NB4 (cell line): ENCODE results near the gene ERGIC1.
"Not testable (repeated sequence)": the region's sequence is repeated elsewhere in the genome, so short reads cannot be mapped to it uniquely, and the experiment has no call there.

Source experiments
- DNase-seq: peaks from one replicate; pipeline ENCODE4 v3.0.0; 2010; ENCODE audit warnings: low read depth
- H3K4me3 ChIP-seq: one replicate; pipeline ENCODE4 v1.5.1; 2011; ENCODE audit warnings: mild to moderate bottlenecking, low read depth, low read length, moderate library complexity
- MYC ChIP-seq: IDR thresholded peaks from 2 replicates; pipeline ENCODE4 v1.6.1; 2011; ENCODE audit warnings: low read depth, low read length
- POLR2A ChIP-seq: IDR thresholded peaks from 2 replicates; pipeline ENCODE4 v1.6.1; 2011; ENCODE audit warnings: mild to moderate bottlenecking; ENCODE audit not compliant: insufficient read length; ENCODE audit errors: extremely low read depth
- TF ChIP-seq, protein P1 (sequence below): IDR thresholded peaks from 2 replicates; pipeline ENCODE4 v1.6.1; 2011; ENCODE audit warnings: low read depth, low read length
- TF ChIP-seq, protein P2 (sequence below): IDR thresholded peaks from one replicate; pipeline ENCODE4 v1.5.1; 2012; ENCODE audit warnings: low read depth, low read length

ERGIC1 gene

DNA sequence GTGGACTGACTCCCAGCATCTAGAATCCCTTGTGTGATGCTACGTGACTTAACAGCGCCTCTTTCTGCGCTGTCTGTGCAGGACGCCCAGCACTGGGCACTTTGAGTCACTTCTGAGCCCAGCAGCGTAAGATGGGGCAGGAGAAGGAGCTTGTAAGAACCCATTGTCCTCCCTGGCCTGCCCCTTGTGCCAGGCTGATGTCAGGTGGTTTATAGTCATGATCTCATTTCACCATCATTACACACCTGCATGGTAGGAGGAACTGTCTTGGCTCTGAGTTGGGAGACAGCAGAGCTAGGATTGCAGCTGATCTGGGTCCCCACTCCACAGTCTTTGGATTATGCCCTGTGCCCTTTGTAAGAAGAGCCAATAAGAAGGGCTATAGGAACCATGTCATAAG lies 12.2 kb downstream of the ERGIC1 start:
- TF ChIP-seq, protein P1, sequence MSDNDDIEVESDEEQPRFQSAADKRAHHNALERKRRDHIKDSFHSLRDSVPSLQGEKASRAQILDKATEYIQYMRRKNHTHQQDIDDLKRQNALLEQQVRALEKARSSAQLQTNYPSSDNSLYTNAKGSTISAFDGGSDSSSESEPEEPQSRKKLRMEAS: no peak
- TF ChIP-seq MYC: no peak
- TF ChIP-seq, protein P2, sequence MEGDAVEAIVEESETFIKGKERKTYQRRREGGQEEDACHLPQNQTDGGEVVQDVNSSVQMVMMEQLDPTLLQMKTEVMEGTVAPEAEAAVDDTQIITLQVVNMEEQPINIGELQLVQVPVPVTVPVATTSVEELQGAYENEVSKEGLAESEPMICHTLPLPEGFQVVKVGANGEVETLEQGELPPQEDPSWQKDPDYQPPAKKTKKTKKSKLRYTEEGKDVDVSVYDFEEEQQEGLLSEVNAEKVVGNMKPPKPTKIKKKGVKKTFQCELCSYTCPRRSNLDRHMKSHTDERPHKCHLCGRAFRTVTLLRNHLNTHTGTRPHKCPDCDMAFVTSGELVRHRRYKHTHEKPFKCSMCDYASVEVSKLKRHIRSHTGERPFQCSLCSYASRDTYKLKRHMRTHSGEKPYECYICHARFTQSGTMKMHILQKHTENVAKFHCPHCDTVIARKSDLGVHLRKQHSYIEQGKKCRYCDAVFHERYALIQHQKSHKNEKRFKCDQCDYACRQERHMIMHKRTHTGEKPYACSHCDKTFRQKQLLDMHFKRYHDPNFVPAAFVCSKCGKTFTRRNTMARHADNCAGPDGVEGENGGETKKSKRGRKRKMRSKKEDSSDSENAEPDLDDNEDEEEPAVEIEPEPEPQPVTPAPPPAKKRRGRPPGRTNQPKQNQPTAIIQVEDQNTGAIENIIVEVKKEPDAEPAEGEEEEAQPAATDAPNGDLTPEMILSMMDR: no peak
- no peak for TF ChIP-seq POLR2A
- no peak overlapping the region for H3K4me3 ChIP-seq
- DNase-seq: no peak

DNA sequence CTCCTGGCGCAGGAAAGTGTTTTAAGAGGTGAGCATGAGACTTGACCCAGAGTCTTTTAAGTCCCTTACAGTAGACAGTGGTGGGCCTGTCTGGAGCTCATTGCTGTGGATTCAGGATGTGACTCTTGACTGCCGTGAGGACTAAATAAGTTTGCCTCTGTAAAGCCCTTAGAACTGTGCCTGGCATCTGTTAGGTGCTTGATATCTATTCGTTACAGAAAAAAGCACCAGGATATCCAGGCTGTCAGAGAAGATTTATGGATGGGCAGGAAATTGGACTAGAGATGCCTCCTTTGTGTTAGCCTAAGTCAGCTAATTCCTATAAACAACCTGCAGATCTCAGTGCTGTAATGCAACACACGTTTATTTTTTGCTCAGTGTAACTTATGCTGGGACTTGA lies 12.6 kb downstream of the ERGIC1 start:
- no peak overlapping the region for H3K4me3 ChIP-seq
- DNase-seq: no peak
- TF ChIP-seq, protein P2: no peak

DNA sequence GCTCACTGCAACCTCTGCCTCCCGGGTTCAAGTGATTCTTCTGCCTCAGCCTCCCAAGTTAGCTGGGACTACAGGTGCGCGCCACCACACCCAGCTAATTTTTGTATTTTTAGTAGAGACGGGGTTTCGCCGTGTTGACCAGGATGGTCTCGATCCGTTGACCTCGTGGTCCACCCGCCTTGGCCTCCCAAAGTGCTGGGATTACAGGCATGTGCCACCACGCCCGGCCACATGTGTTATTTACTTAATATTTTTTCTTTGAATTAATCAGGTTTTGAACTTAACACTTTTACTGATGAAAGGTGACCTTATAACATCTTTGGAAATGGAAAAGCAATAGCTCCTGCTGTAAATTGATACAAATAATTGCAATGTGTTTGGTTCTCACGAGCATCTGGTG lies 13.5 kb downstream of the ERGIC1 start:
- not testable (repeated sequence) for H3K4me3 ChIP-seq

DNA sequence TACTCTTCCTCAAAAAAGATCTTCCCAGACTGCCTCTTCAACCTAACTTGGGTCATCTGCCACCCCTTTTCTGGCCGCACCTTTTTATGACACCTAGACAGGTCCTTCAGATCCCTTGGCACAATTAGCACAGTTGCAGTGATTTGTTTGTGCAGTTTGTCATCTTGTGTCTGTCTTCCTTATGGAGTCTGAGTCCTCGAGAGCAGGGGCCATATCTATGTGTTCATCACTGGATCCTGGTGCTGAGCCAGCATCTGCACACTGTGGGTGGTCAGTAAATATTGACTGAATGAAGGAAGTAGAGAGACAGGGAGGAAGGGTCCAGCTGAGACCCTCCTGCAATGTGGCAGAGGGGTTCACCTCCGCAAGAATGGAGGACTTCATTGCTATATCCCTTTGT lies 14.4 kb downstream of the ERGIC1 start:
- DNase-seq: no peak
- TF ChIP-seq, protein P2: no peak
- TF ChIP-seq POLR2A: no peak
- no peak for TF ChIP-seq MYC
- TF ChIP-seq, protein P1: no peak
- H3K4me3 ChIP-seq: no peak overlapping the region

More for the DNA sequence above, 13.5 kb downstream of the ERGIC1 start:
- DNase-seq: not testable (repeated sequence)

DNA sequence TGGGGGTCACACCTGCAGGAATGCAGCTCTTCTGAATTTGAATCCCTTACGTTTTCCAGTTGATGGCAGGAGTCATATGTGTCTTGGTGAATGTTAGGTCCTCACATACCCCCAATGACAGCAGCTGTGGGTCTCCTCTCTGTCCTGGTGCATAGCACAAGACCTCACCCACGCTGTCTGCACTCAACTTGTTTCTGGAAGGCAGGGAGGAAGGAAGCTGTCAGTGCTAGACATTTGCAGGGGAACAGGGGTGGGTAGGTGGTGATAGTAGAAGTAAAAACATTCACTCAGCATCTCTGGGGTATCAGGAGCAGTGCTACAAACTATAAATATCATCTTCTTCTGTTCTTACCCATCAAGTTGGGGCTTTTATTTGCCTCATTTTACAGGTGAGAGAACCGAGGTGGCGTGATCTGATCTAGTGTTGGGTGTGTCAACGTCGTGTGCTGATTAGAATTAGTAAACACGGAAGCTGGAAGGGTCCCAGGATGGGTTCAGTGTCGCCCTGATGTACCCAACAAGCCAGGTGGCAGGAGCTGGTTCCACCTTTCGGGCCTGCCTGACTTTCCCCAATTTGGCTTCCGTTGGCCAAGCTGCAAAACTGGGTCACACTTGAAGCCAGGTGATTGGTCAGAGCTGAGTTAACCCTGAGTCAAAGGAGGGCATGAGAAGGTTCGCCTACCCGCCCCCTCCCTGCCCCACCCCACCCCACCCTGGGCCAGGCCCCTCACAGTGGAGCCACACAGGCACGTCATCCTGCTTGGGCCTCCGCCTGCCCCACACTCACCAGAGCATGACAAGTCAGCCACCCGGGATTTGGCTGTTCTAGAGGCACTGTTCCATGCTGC lies 15.8 kb downstream of the ERGIC1 start:
- TF ChIP-seq, protein P1: no peak
- TF ChIP-seq MYC: no peak
- TF ChIP-seq, protein P2: no peak
- TF ChIP-seq POLR2A: no peak
- no peak overlapping the region for H3K4me3 ChIP-seq
- DNase-seq: no peak

DNA sequence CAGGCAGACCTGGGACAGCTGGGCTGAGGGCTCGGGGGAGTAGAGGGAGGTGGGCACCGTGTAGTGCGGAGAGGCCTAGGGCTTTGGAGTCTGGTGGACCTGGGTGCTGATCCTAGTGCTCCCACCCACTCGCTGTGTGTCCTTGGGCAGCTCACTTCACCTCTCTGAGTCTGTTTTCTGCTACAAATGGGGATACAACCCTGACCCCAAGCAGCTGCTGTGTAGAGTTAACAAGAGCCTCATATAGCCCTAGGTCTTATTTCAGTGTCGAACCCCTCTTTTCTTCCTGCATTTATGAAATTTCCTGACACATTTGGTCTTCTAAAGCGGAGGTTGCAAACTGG lies 16.4 kb downstream of the ERGIC1 start:
- no peak overlapping the region for H3K4me3 ChIP-seq
- TF ChIP-seq, protein P1: no peak
- TF ChIP-seq MYC (no peak), POLR2A (no peak)
- TF ChIP-seq, protein P2: no peak
- no peak for DNase-seq

DNA sequence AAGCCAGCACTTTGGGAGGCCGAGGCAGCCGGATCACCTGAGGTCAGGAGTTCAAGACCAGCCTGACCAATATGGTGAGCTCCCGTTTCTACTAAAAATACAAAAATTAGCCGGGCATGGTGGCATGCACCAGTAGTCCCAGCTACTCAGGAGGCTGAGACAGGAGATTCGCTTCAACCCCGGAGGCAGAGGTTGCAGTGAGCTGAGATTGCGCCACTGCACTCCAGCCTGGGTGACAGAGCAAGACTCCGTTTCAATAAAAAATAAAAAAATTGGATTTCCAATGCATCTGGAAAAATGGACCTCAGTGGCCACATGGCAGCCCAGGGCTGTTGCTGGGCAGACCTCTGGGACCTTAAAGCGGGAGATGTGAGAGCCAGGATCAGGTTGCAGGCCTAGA lies 17.2 kb downstream of the ERGIC1 start:
- not testable (repeated sequence) for H3K4me3 ChIP-seq, DNase-seq
